Measurements from ENCODE around the gene NUAK2.

DNA sequence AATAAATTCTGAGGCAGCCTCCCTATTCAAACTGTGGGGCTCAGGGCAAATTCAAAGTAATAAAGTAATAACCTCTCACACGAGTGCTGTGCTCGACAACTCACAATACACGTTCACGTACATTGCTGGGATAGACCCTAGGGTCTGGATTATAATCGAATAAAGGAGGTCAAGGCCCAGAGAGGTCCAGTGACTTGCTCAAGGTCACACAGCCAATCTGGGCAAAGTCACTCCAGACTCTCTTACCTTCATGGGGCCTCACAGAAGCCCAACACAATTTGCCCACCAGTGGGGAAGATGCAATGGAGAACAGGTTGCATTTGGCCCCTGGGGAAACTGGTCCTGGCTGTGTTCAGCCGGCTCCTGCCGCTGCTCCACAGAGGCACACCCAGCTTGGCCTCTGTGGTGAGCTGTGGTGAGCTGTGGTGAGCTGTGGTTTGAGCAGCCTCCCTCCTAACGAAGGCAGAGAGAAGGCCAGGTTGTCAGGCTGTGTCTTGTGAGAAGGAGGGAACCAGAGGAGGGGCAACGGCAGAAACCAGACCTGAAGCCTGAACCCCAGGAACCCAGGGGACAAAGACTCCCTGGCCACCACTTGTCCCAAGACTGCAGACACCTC, 35.1 kb downstream of the NUAK2 start:
- TF ChIP-seq POLR2A (IDR thresholded peaks at IDR 0.05), result no peak
- TF ChIP-seq, protein P1, sequence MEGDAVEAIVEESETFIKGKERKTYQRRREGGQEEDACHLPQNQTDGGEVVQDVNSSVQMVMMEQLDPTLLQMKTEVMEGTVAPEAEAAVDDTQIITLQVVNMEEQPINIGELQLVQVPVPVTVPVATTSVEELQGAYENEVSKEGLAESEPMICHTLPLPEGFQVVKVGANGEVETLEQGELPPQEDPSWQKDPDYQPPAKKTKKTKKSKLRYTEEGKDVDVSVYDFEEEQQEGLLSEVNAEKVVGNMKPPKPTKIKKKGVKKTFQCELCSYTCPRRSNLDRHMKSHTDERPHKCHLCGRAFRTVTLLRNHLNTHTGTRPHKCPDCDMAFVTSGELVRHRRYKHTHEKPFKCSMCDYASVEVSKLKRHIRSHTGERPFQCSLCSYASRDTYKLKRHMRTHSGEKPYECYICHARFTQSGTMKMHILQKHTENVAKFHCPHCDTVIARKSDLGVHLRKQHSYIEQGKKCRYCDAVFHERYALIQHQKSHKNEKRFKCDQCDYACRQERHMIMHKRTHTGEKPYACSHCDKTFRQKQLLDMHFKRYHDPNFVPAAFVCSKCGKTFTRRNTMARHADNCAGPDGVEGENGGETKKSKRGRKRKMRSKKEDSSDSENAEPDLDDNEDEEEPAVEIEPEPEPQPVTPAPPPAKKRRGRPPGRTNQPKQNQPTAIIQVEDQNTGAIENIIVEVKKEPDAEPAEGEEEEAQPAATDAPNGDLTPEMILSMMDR (IDR thresholded peaks at IDR 0.05), result no peak

Measured in uterus (tissue), 2 donors.